HCT116 (cell line): ENCODE results near the gene CNTD1.

Experiments
- CTCF ChIP-seq, 3 experiments: fragments of 200-600 bp in 1 of 3; sonication (generic) in 1 of 3; IDR thresholded peaks in 2 of 3; conservative IDR thresholded peaks in 1 of 3; 2 replicates each; pipeline ENCODE4 v1.5.1; 2012 to 2017; ENCODE audit warnings: low read depth in 2 of 3, low read length in 2 of 3, antibody characterized with exemption in 1 of 3, borderline replicate concordance in 1 of 3, control low read depth in 1 of 3, mild to moderate bottlenecking in 1 of 3, mixed read lengths in 1 of 3, mixed run types in 1 of 3, moderate library complexity in 1 of 3; ENCODE audit not compliant: insufficient read depth in 1 of 3
- EGR1 ChIP-seq: IDR thresholded peaks from 2 replicates; pipeline ENCODE4 v1.6.1; 2012; ENCODE audit warnings: low read depth
- EZH2 ChIP-seq: fragments of 200-600 bp; sonication (generic); IDR thresholded peaks from 2 replicates; pipeline ENCODE4 v1.6.1; 2017; ENCODE audit warnings: antibody characterized with exemption, mixed run types
- JUND ChIP-seq: IDR thresholded peaks from 2 replicates; pipeline ENCODE4 v1.6.1; 2012
- MAX ChIP-seq: IDR thresholded peaks from 2 replicates; pipeline ENCODE4 v1.6.1; 2012
- POLR2A ChIP-seq: IDR thresholded peaks from 2 replicates; pipeline ENCODE4 v1.7.0; 2011; ENCODE audit warnings: borderline replicate concordance; ENCODE audit not compliant: insufficient read depth, insufficient read length; ENCODE audit errors: extremely low read depth
- SIN3A ChIP-seq: IDR thresholded peaks from 2 replicates; pipeline ENCODE4 v1.6.1; 2012; ENCODE audit warnings: low read depth
- SP1 ChIP-seq: IDR thresholded peaks from 2 replicates; pipeline ENCODE4 v1.6.1; 2012; ENCODE audit warnings: low read depth
- TCF7L2 ChIP-seq: IDR thresholded peaks from 2 replicates; pipeline ENCODE4 v1.7.0; 2011; ENCODE audit warnings: borderline replicate concordance, inconsistent platforms; ENCODE audit not compliant: insufficient read depth, insufficient read length; ENCODE audit errors: extremely low read depth
- TF ChIP-seq, protein P1 (sequence below): IDR thresholded peaks from 2 replicates; pipeline ENCODE4 v1.6.1; 2012

GRCh38 chr17:42779936-42780850, 18.5 kb upstream of the CNTD1 start, which contains the start of gene WNK4:
- TF ChIP-seq TCF7L2 (no peak), CTCF (IDR thresholded peaks at IDR 0.05 in 2 of 3, conservative IDR thresholded peaks at IDR 0.05 in 1 of 3; ENCODE audit: borderline replicate concordance in 1 of 3, insufficient read depth in 1 of 3, low read depth in 2 of 3, low read length in 2 of 3) (no peak), SP1 (no peak), MAX (no peak), SIN3A (no peak), JUND (no peak), POLR2A (no peak), EZH2 (no peak), EGR1 (no peak)
- TF ChIP-seq, protein P1, sequence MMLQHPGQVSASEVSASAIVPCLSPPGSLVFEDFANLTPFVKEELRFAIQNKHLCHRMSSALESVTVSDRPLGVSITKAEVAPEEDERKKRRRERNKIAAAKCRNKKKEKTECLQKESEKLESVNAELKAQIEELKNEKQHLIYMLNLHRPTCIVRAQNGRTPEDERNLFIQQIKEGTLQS = no peak
